Measurements from ENCODE around the gene IFNLR1. TPM values are rescaled to one million over a fixed set of nuclear protein-coding genes. Genes with fewer than 3 reads are reported as not detected.

IFNLR1 gene
- total and polyA plus RNA-seq, 2 of the 8 experiments (the other 6 are each of a cell fraction or from before 2014, with no cell fraction given): 6.8 to 10.1 TPM

DNA sequence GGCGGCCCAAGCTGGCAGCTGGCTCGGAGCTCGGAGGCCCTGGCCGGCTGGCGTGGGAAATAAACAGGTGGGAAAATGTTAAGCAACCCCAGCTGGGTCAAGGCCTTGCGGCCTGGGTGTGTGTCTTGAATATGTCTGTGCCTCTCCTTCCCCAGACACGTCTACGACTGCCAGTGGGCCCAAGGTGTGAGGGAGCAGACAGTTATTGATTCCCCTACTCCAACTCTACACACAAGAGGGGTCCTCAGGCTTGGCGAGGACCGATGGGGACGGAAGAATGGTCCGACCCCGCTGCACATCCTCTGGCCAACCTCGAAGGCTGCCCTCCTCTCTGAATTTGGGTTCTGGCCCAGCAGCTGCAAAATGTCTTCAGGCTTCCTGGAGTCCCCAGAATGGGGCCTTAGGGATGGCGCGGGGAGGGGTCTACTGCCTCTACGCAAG, 46.3 kb downstream of the IFNLR1 start:
- DNase-seq (ENCODE audit: low read depth in 1 of 2, low spot score in 2 of 2) (no peak), FAIRE-seq (no peak)
- no peak overlapping the region for H3K14ac ChIP-seq (ENCODE audit: insufficient read length)
- H3K4me3 ChIP-seq (ENCODE audit: extremely low read depth in 1 of 4, insufficient read depth in 2 of 4, low read depth in 3 of 4, low read length in 4 of 4): no peak overlapping the region
- no peak overlapping the region for H3K9ac ChIP-seq (replicated peaks in 1 of 4; ENCODE audit: extremely low read depth in 1 of 4, low read depth in 3 of 4, low read length in 3 of 4)
- no peak overlapping the region for H4K8ac ChIP-seq (ENCODE audit: extremely low read depth, insufficient read depth, low read length)
- no peak overlapping the region for H4K5ac ChIP-seq (ENCODE audit: insufficient read length, low read depth, low read length)
- no peak overlapping the region for H3K27ac ChIP-seq (ENCODE audit: low read depth, low read length)
- CTCF ChIA-PET (ENCODE audit: partially characterized antibody): interaction anchor here (1.1 to 2.3 kb wide), 3 partner anchors 9 to 24 kb away, joined by 3 to 18 read pairs (median 5); no protein-coding TSS in a partner anchor
- H2AFZ ChIP-seq (ENCODE audit: low read length): no peak overlapping the region
- H3K23ac ChIP-seq (ENCODE audit: insufficient read length): no peak overlapping the region
- no peaks in the 10 kb centered on the region for H3K9me3 ChIP-seq (ENCODE audit: insufficient read depth in 2 of 2, low read depth in 1 of 2, low read length in 1 of 2)
- no peaks in the 10 kb centered on the region; the same call in 1 of the 2 replicates for H3K79me1 ChIP-seq (ENCODE audit: low read depth, low read length)
- H3K27me3 ChIP-seq (replicated peaks in 1 of 4; ENCODE audit: control insufficient read depth in 3 of 4, extremely low read depth in 1 of 4, insufficient read depth in 3 of 4, low read length in 3 of 4): no peaks in the 10 kb centered on the region
- H2BK20ac ChIP-seq (ENCODE audit: low read length): no peak overlapping the region
- H3K56ac ChIP-seq (replicated peaks; ENCODE audit: insufficient read length, low read depth, low read length): no peak overlapping the region
- no peak overlapping the region for H2BK15ac ChIP-seq (ENCODE audit: low read length)
- peaks cover 1% of the 10 kb centered on the region; the same call in 1 of the 2 replicates for H3K23me2 ChIP-seq (ENCODE audit: low read depth, low read length)
- H4K20me1 ChIP-seq (replicated peaks in 1 of 2; ENCODE audit: control insufficient read depth in 1 of 2, insufficient read depth in 2 of 2, low read length in 2 of 2): no peaks in the 10 kb centered on the region
- no peak overlapping the region for H2AK5ac ChIP-seq (ENCODE audit: low read depth, low read length)
- no peak overlapping the region for H3K18ac ChIP-seq (ENCODE audit: extremely low read depth, low read length)
- no peak overlapping the region for H3K4me2 ChIP-seq (ENCODE audit: insufficient read depth in 1 of 2, low read depth in 2 of 2, low read length in 2 of 2)
- no peak overlapping the region for H2BK120ac ChIP-seq (replicated peaks; ENCODE audit: low read depth, low read length)
- no peaks in the 10 kb centered on the region for H3K79me2 ChIP-seq (ENCODE audit: control insufficient read depth in 1 of 2, insufficient read depth in 2 of 2, low read length in 2 of 2)
- no peak for TF ChIP-seq CBX8 (IDR thresholded peaks at IDR 0.05; ENCODE audit: borderline replicate concordance, low read depth, low read length)
- TF ChIP-seq, protein P1, sequence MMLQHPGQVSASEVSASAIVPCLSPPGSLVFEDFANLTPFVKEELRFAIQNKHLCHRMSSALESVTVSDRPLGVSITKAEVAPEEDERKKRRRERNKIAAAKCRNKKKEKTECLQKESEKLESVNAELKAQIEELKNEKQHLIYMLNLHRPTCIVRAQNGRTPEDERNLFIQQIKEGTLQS (IDR thresholded peaks at IDR 0.05; ENCODE audit: insufficient read depth, low read depth, low read length): no peak
- no peak overlapping the region for H2BK12ac ChIP-seq (ENCODE audit: low read depth, low read length)
- POLR2A ChIA-PET (ENCODE audit: partially characterized antibody): interaction anchor here (1.0 to 2.9 kb wide), 2 partner anchors 9 to 12 kb away, joined by 5 to 16 read pairs; no protein-coding TSS in a partner anchor
- no peak overlapping the region for H3K4ac ChIP-seq (replicated peaks; ENCODE audit: insufficient read length, low read depth, low read length)
- no peak overlapping the region for H4K91ac ChIP-seq (replicated peaks; ENCODE audit: insufficient read length, low read length)
- peaks cover 0 to 2% (median 0%) of the 10 kb centered on the region in 4 experiments; a peak in 1 of 7 replicates for H3K4me1 ChIP-seq (replicated peaks in 1 of 4; ENCODE audit: control insufficient read depth in 3 of 4, insufficient read depth in 4 of 4, low read length in 3 of 4)
- 81% methylated on average over 16 of the region's 17 CpGs; no CpG with 5 or more reads in 1 of the 2 experiments for WGBS, 2 experiments (ENCODE audit: extremely low coverage in 1 of 2, insufficient coverage in 1 of 2, insufficient read length in 1 of 2, insufficient replicate concordance in 2 of 2, low coverage in 1 of 2, low lambda C conversion rate in 2 of 2, missing lambda C conversion rate in 1 of 2)
- no peaks in the 10 kb centered on the region for H3K36me3 ChIP-seq (ENCODE audit: control insufficient read depth in 2 of 4, insufficient read depth in 4 of 4, low read length in 3 of 4)
- no peak overlapping the region for H2BK5ac ChIP-seq (ENCODE audit: low read depth, low read length)

Data from H1 (cell line).